HG03565 (cell line): Measurements from ENCODE around the gene CHST9.

Experiments used
- ATAC-seq: cut with Tn5 transposase; IDR thresholded peaks from one replicate; pipeline ENCODE4 v1.9.1; 2021; ENCODE audit warnings: mild to moderate bottlenecking, moderate library complexity; ENCODE audit not compliant: unreplicated experiment

The CHST9 gene

GRCh38 chr18:26869640-26870039 is 315.5 kb downstream of the CHST9 start:
- ATAC-seq = peak; percentile 70

DNA sequence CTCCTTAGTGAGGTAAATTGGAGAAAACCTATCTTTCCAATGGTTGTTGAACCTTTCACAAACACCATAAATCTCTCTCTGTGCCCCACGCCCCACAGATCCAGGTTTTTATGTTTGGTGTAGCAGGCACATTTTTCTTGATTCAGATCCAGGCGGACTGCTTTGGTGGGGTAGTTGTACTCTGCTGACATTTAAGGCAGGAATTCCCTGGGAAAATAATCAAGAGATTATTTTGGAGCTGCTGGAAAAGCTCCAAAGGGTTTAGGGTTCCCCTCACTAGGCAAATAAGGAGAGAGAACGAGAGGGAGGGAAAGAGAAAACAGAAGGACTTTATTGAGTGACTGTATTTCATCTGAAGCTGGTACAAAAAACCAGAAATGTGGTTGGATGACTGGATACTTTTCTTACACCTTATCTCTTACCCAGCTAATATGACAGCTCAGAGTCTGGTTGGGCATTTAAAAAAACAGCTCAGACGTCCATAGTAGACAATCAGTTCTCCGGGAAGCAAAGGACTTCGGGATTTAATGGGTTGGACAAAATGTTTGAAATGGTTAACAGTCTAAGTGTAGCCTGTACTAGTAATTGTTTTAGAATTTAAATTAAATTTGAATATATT is 316.0 kb downstream of the CHST9 start:
- no peak for ATAC-seq

DNA sequence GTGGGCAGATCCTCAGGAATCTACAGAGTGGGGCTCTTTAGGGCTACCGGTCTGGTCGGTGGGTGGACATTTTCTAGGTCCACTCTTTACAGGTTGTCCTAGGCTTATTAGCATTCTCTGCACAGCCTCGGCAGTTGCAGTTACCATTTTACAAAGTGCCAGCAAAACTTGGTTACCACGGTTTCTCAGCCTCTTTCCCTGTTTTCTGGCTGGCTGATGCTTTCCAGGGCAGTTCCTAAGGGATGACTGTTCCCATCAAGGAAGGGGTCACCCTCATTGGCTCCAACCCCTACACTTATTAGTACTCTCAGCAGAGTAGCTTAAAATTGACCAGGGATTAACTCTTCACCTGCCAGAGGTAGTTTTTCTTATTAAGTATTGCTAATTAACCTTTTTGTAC is 317.6 kb downstream of the CHST9 start:
- ATAC-seq = no peak

- no peak for ATAC-seq
Measured at GRCh38 chr18:26865557-26865956, 319.6 kb downstream of the CHST9 start, which contains the start of gene AQP4. TSS of gene AQP4 (minus strand) at chr18:26865707. CDS start at chr18:26865689, 18 bp downstream.

GRCh38 chr18:26864658-26865057 is 320.4 kb downstream of the CHST9 start:
- ATAC-seq = no peak

DNA sequence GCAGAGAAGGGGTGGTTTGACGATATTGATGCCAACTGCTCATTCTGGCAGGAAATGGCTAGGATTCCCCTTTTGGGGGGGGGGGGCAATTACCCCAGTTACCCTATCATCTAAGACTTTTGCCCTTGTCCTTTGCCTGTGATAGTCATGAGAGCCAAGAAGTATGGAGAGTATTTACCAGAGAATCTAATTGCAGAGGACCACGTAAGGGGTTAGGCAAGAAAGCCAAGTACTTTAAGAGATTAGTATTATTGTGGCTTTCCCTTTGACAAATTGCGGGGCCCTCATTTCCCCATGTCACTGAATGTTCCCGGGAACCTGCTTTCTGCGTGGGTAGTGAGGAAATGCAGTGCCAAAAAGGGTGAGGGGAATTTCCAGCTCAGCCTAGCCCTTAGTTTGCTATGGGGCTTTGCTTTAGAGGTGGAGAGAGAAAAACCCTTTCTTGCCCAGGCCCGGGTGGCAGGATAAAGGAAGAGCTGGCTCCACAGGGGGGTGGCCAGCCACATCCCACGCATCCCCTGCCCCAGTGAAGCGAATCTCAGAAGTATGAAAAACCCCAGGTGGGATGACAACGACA is 321.1 kb downstream of the CHST9 start:
- ATAC-seq = no peak

GRCh38 chr18:26863122-26863879 is 321.8 kb downstream of the CHST9 start:
- ATAC-seq = no peak

GRCh38 chr18:26862084-26862483 is 323.0 kb downstream of the CHST9 start:
- ATAC-seq = no peak
